Neutrophil (primary cell): Measurements from ENCODE around the gene KCTD16.

Experiments
- H3K27ac ChIP-seq: fragments of 200-600 bp; sonication (generic); 2 replicates; pipeline ENCODE4 v1.5.1; 2016; ENCODE audit warnings: mild to moderate bottlenecking, moderate library complexity
- H3K27me3 ChIP-seq: fragments of 200-600 bp; sonication (generic); 2 replicates; pipeline ENCODE4 v1.6.0; 2016; ENCODE audit warnings: mild to moderate bottlenecking
- H3K36me3 ChIP-seq: fragments of 200-600 bp; sonication (generic); 2 replicates; pipeline ENCODE4 v1.5.1; 2017
- H3K4me1 ChIP-seq, 2 experiments: fragments of 200-600 bp in 1 of 2; sonication (generic) in 1 of 2; 1 replicate in 1 of 2; 2 replicates in 1 of 2; pipeline versions ENCODE4 v1.5.1 to v1.6.1; 2013 to 2016; ENCODE audit warnings: low read depth in 1 of 2, low read length in 1 of 2, mild to moderate bottlenecking in 1 of 2, moderate library complexity in 1 of 2; ENCODE audit not compliant: control insufficient read depth in 1 of 2, insufficient read depth in 1 of 2
- H3K4me3 ChIP-seq, 2 experiments: fragments of 200-600 bp in 1 of 2; sonication (generic) in 1 of 2; 1 replicate in 1 of 2; 2 replicates in 1 of 2; pipeline ENCODE4 v1.5.1; 2013 to 2016; ENCODE audit warnings: low read depth in 1 of 2, low read length in 1 of 2, mild to moderate bottlenecking in 1 of 2, moderate library complexity in 1 of 2
- H3K9me3 ChIP-seq: fragments of 200-600 bp; sonication (generic); 2 replicates; pipeline ENCODE4 v1.5.1; 2016
- CTCF ChIP-seq: fragments of 200-600 bp; sonication (generic); IDR thresholded peaks from 2 replicates; pipeline ENCODE4 v1.5.1; 2016; ENCODE audit warnings: antibody characterized with exemption

Gene KCTD16

GRCh38 chr5:144162686-144163085, 8.0 kb upstream of the KCTD16 start:
- Histone ChIP-seq H3K4me3 (no peak overlapping the region), H3K9me3 (no peaks in the 10 kb centered on the region), H3K4me1 (no peaks in the 10 kb centered on the region), H3K27me3 (no peaks in the 10 kb centered on the region), H3K36me3 (peaks cover 73% of the 10 kb centered on the region), H3K27ac (no peak overlapping the region)
- no peak for TF ChIP-seq CTCF

GRCh38 chr5:144166696-144167095, 4.0 kb upstream of the KCTD16 start:
- peaks cover 55% of the 10 kb centered on the region for H3K36me3 ChIP-seq
- H3K4me1 ChIP-seq: peaks cover 15 to 16% of the 10 kb centered on the region in 2 experiments
- H3K9me3 ChIP-seq: no peaks in the 10 kb centered on the region
- no peak overlapping the region for H3K4me3 ChIP-seq
- TF ChIP-seq CTCF: no peak
- no peak overlapping the region for H3K27ac ChIP-seq
- H3K27me3 ChIP-seq: peaks cover 4% of the 10 kb centered on the region

GRCh38 chr5:144167998-144168397, 2.7 kb upstream of the KCTD16 start:
- Histone ChIP-seq H3K36me3 (peaks cover 42% of the 10 kb centered on the region), H3K4me1 (peaks cover 15 to 16% of the 10 kb centered on the region in 2 experiments), H3K4me3 (no peak overlapping the region), H3K27ac (no peak overlapping the region), H3K27me3 (peaks cover 17% of the 10 kb centered on the region), H3K9me3 (no peaks in the 10 kb centered on the region)
- no peak for TF ChIP-seq CTCF

- peaks cover 24% of the 10 kb centered on the region for H3K36me3 ChIP-seq
- H3K27ac ChIP-seq: peak overlapping the region; percentile 80
- no peaks in the 10 kb centered on the region for H3K9me3 ChIP-seq
- H3K27me3 ChIP-seq: peaks cover 36% of the 10 kb centered on the region
- no peak for TF ChIP-seq CTCF
- peak overlapping the region; percentile 79 to 86 for H3K4me3 ChIP-seq
- peaks cover 15 to 16% of the 10 kb centered on the region in 2 experiments for H3K4me1 ChIP-seq
These were observed 783 bp upstream of the KCTD16 start for GRCh38 chr5:144169904-144170275.

GRCh38 chr5:144173766-144174165, 3.1 kb downstream of the KCTD16 start:
- TF ChIP-seq CTCF: no peak
- Histone ChIP-seq H3K36me3 (peaks cover under 1% of the 10 kb centered on the region), H3K9me3 (no peaks in the 10 kb centered on the region)

GRCh38 chr5:144177548-144177947, 6.9 kb downstream of the KCTD16 start:
- no peak for TF ChIP-seq CTCF
- peaks cover 71% of the 10 kb centered on the region for H3K27me3 ChIP-seq

More at GRCh38 chr5:144173766-144174165, 3.1 kb downstream of the KCTD16 start:
- no peak overlapping the region for H3K4me3 ChIP-seq
- H3K27ac ChIP-seq: no peak overlapping the region
- H3K27me3 ChIP-seq: peaks cover 66% of the 10 kb centered on the region
- H3K4me1 ChIP-seq: peaks cover 15 to 16% of the 10 kb centered on the region in 2 experiments

More at GRCh38 chr5:144177548-144177947, 6.9 kb downstream of the KCTD16 start:
- Histone ChIP-seq H3K9me3 (no peaks in the 10 kb centered on the region), H3K4me1 (no peaks in the 10 kb centered on the region), H3K4me3 (no peak overlapping the region), H3K36me3 (no peaks in the 10 kb centered on the region), H3K27ac (no peak overlapping the region)
